ENCODE results near the gene FCAMR. TPM values are rescaled to one million over a fixed set of nuclear protein-coding genes. Genes with fewer than 3 reads are reported as not detected.
A peak's percentile ranks its signal among the peaks of the same experiment; 100 is the strongest.

Gene FCAMR
- polyA plus RNA-seq (2014; cell fraction: cytosol; rRNA removed), result not detected in 2 replicates
- not detected in 2 replicates for polyA plus RNA-seq (2014; cell fraction: nucleus; rRNA removed)

- no peak for DNase-seq (ENCODE audit: low spot score)
These were observed at the start of gene FCAMR for GRCh38 chr1:206970446-206970845. Gene FCAMR, minus strand, starts transcription at chr1:206970460. Its CDS starts 335 bp downstream, at chr1:206970125.

GRCh38 chr1:207019661-207020060 lies 49.4 kb upstream of the FCAMR start:
- DNase-seq (ENCODE audit: low spot score), result no peak

GRCh38 chr1:207019161-207019560 lies 48.9 kb upstream of the FCAMR start:
- no peak for DNase-seq (ENCODE audit: low spot score)

GRCh38 chr1:207018707-207019106 lies 48.4 kb upstream of the FCAMR start:
- no peak for DNase-seq (ENCODE audit: low spot score)

- no peak for DNase-seq (ENCODE audit: low spot score)
These were observed 47.6 kb upstream of the FCAMR start for GRCh38 chr1:207017615-207018559.

- DNase-seq (ENCODE audit: low spot score), result no peak
These were observed 45.5 kb upstream of the FCAMR start for GRCh38 chr1:207015791-207016190.

GRCh38 chr1:207014728-207015127 lies 44.5 kb upstream of the FCAMR start:
- DNase-seq (ENCODE audit: low spot score), result no peak

- DNase-seq (ENCODE audit: low spot score), result no peak
These were observed 43.2 kb upstream of the FCAMR start for GRCh38 chr1:207013321-207014085.

- no peak for DNase-seq (ENCODE audit: low spot score)
These were observed 40.5 kb upstream of the FCAMR start for GRCh38 chr1:207010726-207011125.

- no peak for DNase-seq (ENCODE audit: low spot score)
These were observed 39.7 kb upstream of the FCAMR start for GRCh38 chr1:207009945-207010344.

GRCh38 chr1:207009182-207009850 lies 39.1 kb upstream of the FCAMR start:
- no peak for DNase-seq (ENCODE audit: low spot score)

- DNase-seq (ENCODE audit: low spot score), result no peak
These were observed 37.2 kb upstream of the FCAMR start for GRCh38 chr1:207007352-207008033.

GRCh38 chr1:207006914-207007313 lies 36.7 kb upstream of the FCAMR start:
- no peak for DNase-seq (ENCODE audit: low spot score)

- DNase-seq (ENCODE audit: low spot score), result no peak
These were observed 35.8 kb upstream of the FCAMR start for GRCh38 chr1:207006083-207006482.

GRCh38 chr1:207004931-207005830 lies 34.9 kb upstream of the FCAMR start:
- peak; percentile 35 for DNase-seq (ENCODE audit: low spot score)

GRCh38 chr1:207003210-207003609 lies 33.0 kb upstream of the FCAMR start:
- DNase-seq (ENCODE audit: low spot score), result no peak

- no peak for DNase-seq (ENCODE audit: low spot score)
These were observed 32.5 kb upstream of the FCAMR start for GRCh38 chr1:207002724-207003146.

- DNase-seq (ENCODE audit: low spot score), result no peak
These were observed 31.4 kb upstream of the FCAMR start for GRCh38 chr1:207001492-207002245.

GRCh38 chr1:207000651-207001291 lies 30.5 kb upstream of the FCAMR start:
- no peak for DNase-seq (ENCODE audit: low spot score)

Data from SK-N-DZ (cell line).